ENCODE results near the gene MTHFD1. TPM values are rescaled to one million over a fixed set of nuclear protein-coding genes. Genes with fewer than 3 reads are reported as not detected.
"Not testable (repeated sequence)": the region's sequence is repeated elsewhere in the genome, so short reads cannot be mapped to it uniquely, and the experiment has no call there.

Gene MTHFD1
- 39.8 TPM for polyA plus RNA-seq (ENCODE audit: insufficient read length)

GRCh38 chr14:64387782-64388532 lies at the start of gene MTHFD1:
MTHFD1 (plus strand) TSS chr14:64388353; CDS start chr14:64388428, 75 bp downstream.
- peak; percentile 98 for DNase-seq (ENCODE audit: low read depth)

- peak; percentile 93 for DNase-seq (ENCODE audit: low read depth)
These were observed 49.4 kb upstream of the MTHFD1 start for GRCh38 chr14:64338616-64339316.

GRCh38 chr14:64340560-64341196 lies 47.5 kb upstream of the MTHFD1 start:
- no peak for DNase-seq (ENCODE audit: low read depth)

- no peak for DNase-seq (ENCODE audit: low read depth)
These were observed 40.4 kb upstream of the MTHFD1 start for GRCh38 chr14:64347748-64348147.

DNA sequence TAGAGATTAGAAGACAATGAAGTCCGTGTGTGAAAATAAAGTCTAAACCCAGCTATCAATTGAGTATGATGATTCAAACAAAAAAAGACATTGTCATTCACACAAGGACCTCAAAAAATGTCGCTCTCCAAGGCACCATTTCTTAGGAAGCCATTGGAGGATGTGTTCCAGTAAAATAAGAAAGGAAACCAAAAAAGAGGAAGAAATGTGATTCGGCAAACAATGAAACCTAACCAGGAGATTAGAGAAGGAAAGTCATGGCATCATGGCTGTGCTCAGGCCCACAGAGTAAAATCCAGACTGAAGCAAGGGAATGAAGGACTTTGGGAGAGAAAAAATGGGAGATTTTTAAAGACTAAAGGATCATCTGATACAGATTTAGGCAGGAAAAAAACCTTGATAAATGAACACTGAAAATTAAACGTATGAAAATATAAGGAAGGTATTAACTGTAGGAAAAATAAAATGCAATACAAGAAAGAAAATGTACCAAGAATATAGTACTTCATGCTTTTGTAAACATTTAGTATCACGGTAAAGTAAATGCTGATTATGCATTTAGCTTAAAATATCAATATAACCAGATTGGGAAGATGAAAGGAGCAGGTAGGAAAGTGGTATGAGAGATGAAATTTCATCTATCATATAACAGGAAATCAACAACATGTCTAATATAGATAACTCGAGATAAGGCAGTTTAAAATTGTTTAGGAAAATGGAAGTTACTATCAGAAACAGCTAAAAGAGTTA lies 38.2 kb upstream of the MTHFD1 start:
- no peak for DNase-seq (ENCODE audit: low read depth)

DNA sequence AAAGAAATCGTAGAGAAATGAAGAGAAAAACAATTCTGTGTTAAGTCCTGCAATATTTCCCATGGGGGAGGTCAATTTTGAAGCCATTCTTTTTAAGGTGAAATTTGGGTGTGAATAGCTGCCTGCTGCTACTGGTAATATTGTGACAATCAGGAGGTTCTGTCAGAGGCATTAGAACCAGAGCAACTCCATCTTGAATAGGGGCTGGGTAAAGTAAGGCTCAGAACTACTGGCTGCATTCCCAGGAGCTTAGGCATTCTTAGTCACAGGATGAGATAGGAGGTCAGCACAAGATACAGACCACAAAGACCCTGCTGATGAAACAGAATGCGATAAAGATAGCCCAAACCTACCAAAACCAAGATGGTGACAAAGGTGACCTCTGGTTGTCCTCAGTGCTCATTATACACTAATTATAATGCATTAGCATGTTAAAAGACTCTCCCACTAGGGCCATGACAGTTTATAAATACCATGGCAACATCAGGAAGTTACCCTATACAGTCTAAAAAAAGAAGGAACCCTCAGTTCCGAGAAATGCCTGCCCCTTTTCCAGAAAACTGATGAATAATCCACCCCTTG lies 24.8 kb upstream of the MTHFD1 start:
- no peak for DNase-seq (ENCODE audit: low read depth)

GRCh38 chr14:64364907-64365306 lies 23.2 kb upstream of the MTHFD1 start:
- no peak for DNase-seq (ENCODE audit: low read depth)

DNA sequence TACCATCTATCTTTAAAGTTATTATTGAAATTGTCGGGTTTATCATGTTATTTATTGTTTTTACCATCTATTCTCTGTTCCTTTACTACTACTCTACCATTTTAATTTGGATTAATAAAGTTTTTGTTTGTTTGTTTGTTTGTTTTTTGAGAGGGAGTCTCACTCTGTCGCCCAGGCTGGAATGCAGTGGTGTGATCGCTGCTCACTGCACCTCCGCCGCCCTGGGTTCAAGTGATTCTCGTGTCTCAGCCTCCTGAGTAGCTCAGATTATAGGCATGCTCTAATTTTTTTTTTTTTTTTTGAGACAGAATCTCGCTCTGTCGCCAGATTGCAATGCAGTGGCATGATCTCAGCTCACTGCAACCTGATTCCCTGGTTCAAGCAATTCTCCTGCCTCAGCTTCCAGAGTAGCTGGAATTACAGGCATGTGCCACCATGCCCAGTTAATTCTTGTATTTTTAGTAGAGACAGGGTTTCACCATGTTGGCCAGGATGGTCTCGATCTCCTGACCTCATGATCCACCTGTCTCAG lies 22.7 kb upstream of the MTHFD1 start:
- DNase-seq (ENCODE audit: low read depth), result not testable (repeated sequence)

DNA sequence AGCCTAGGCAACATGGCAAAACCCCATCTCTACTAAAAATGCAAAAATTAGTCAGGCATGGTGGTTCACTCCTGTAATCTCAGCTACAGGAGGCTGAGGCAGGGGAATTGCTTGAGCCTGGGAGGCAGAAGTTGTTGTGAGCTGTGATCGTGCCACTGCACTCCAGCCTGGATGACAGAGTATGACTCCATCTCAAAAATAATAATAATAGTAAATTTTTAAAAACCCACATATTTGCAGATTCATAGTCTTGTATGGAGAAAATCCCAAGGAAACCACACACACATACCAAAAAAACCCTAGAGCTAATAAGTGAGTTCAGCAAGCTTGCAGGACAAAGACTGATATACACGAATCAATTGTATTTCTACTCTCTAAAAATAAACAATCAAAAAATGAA lies 19.0 kb upstream of the MTHFD1 start:
- DNase-seq (ENCODE audit: low read depth), result no peak

GRCh38 chr14:64387232-64387781 lies 846 bp upstream of the MTHFD1 start:
- DNase-seq (ENCODE audit: low read depth), result peak; percentile 2

DNA sequence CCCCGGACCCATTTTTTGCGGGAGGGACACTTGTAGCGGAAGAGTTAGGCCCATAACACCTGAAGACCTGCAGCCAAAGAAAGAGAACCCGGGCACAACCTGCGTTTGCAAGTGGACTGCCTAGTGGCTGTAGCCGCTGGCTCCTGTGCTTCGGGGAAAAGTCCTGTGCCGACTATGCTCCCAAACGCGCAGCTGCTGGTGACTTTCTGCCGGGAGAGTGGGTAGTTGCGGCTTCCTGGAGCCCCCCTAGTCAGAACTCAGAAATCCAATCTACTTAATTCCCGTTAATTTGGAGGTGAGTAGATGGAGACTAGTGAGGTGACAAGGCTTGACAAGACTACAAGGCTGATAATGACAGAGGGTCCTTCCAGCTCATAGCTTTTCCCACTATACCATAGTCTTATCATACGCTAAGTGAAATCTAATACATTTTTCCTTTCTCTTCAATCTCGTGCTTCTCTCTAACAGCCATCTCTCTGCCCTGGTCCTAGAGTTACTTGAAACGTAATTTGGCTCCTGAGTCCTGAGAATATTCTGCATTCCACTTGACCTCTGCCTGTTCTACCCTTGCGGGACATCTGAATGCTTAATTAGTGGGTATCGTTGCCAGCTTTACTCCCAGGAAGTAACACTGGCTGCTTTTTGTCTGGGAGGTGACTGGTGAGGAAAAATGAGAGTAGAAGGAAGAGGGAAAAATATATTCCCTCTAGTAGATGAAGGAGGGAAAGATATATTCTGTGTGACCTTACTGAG lies 556 bp downstream of the MTHFD1 start:
- DNase-seq (ENCODE audit: low read depth), result peak; percentile 2

DNA sequence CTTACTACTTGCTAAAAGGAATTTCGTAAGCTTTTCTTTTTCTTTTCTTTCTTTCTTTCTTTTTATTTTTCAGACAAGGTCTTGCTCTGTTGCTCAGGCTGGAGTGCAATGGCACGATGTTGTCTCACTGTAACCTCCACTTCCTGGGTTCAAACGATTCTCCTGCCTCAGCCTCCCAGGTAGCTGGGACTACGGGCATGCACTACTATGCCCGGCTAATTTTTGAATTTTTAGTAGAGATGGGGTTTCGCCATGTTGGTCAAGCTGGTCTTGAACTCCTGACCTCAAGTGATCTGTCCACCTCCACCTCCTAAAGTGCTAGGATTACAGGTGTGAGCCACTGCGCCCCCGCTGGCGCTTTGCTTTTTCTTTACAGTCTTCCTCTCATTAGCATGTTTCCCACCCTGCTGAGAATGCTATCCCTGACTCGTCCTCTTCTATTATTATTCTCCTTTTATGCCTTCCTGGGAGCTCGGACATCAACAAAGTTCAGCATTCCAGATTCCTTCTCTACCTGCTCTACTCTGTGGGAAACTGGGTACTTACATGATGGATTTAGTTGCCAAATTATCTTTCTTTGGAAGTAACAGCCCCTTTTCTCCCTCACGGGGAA lies 3.1 kb downstream of the MTHFD1 start:
- no peak for DNase-seq (ENCODE audit: low read depth)

GRCh38 chr14:64391986-64392385 lies 3.8 kb downstream of the MTHFD1 start:
- DNase-seq (ENCODE audit: low read depth), result no peak

- DNase-seq (ENCODE audit: low read depth), result not testable (repeated sequence)
These were observed 5.1 kb downstream of the MTHFD1 start for GRCh38 chr14:64393189-64393726.

- DNase-seq (ENCODE audit: low read depth), result no peak
These were observed 6.3 kb downstream of the MTHFD1 start for GRCh38 chr14:64394423-64394822.

- DNase-seq (ENCODE audit: low read depth), result no peak
These were observed 7.0 kb downstream of the MTHFD1 start for GRCh38 chr14:64394977-64395633.

DNA sequence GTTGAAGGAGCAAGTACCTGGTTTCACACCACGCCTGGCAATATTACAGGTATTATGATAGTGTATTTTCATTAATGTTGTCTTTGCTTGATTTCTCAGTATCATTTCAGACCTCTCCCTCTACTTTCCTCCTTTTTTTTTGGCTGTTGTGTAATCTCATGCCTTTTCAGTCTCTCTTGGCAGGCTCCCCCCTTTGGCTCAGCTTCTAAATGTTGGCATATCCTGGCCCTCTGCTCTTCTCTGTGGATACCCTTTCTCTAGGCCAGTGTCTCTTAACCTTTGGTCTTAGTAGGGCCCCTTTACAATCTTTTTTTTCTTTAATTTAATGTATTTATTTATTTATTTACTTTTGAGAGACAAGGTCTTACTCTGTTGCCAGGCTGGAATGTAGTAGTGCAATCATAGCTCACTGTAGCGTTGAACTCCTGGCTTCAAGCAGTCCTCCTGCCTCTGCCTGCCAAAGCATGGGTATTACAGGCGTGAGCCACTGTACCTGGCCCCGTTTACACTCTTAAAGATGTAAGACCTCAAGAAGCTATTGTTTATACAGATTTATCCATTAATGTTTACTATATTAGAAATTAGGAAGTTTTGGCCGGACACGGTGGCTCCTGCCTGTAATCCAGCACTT lies 12.8 kb downstream of the MTHFD1 start:
- DNase-seq (ENCODE audit: low read depth), result no peak

DNA sequence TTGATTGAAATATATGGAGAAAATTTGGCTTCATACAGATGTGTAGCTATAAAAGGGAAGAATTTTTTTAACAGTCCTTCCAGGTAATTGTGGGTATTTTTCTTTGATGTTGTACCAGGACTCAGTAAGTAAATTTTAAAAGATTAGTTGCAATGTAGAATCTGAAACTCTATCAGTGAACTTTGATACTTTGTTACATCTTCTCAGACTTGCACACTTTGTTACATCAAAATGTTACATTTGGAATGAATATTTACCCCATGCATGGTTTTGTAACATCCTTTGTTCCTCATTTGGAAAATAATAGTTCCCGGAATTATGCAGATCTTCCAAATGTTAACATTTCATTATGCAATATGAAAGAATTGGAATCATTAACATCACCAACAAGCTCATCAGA lies 13.8 kb downstream of the MTHFD1 start:
- no peak for DNase-seq (ENCODE audit: low read depth)

Data from forelimb muscle (tissue), 1 donor.